IMR-90 (cell line): Measurements from ENCODE around the gene SMC2.

Experiments used
- BHLHE40 ChIP-seq: fragments of 150-350 bp; IDR thresholded peaks from 2 replicates; pipeline ENCODE4 v1.6.1; 2016; ENCODE audit warnings: mild to moderate bottlenecking, low read depth, low read length
- CEBPB ChIP-seq: IDR thresholded peaks from 2 replicates; pipeline ENCODE4 v1.6.1; 2012; ENCODE audit warnings: low read depth, low read length, improper control_type of control experiment
- CTCF ChIP-seq: conservative IDR thresholded peaks from 2 replicates; pipeline ENCODE4 v1.5.1; 2012; ENCODE audit warnings: mild to moderate bottlenecking, low read depth, low read length, improper control_type of control experiment
- FOS ChIP-seq: fragments of 150-350 bp; IDR thresholded peaks from 2 replicates; pipeline ENCODE4 v1.6.1; 2016; ENCODE audit warnings: low read depth, low read length
- MXI1 ChIP-seq: IDR thresholded peaks from 2 replicates; pipeline ENCODE4 v1.6.1; 2012; ENCODE audit warnings: low read depth, mild to moderate bottlenecking, low read length, moderate library complexity, borderline replicate concordance
- POLR2A ChIP-seq: IDR thresholded peaks from 2 replicates; pipeline ENCODE4 v1.6.1; 2012; ENCODE audit warnings: mild to moderate bottlenecking, low read depth, low read length
- RAD21 ChIP-seq: IDR thresholded peaks from 2 replicates; pipeline ENCODE4 v1.6.1; 2012; ENCODE audit warnings: low read length, improper control_type of control experiment
- RCOR1 ChIP-seq: IDR thresholded peaks from 2 replicates; pipeline ENCODE4 v1.6.1; 2012; ENCODE audit warnings: mild to moderate bottlenecking, low read length, improper control_type of control experiment; ENCODE audit not compliant: insufficient replicate concordance
- SMC3 ChIP-seq: fragments of 150-350 bp; IDR thresholded peaks from 2 replicates; pipeline ENCODE4 v1.6.1; 2016; ENCODE audit warnings: low read depth, mild to moderate bottlenecking, antibody characterized with exemption, low read length, moderate library complexity

GRCh38 chr9:104091116-104091515 lies 3.0 kb upstream of the SMC2 start:
- TF ChIP-seq POLR2A = no peak
- TF ChIP-seq CTCF = no peak
- peak; percentile 45; the same call in 1 of the 2 replicates for TF ChIP-seq CEBPB
- no peak for TF ChIP-seq RAD21
- TF ChIP-seq SMC3 = no peak
- TF ChIP-seq RCOR1 = no peak
- TF ChIP-seq FOS = no peak
- no peak for TF ChIP-seq BHLHE40
- TF ChIP-seq MXI1 = no peak
